Forelimb muscle (tissue), 1 donor: ENCODE data around the gene ADARB1. TPM values are rescaled to one million over a fixed set of nuclear protein-coding genes. Genes with fewer than 3 reads are reported as not detected.

Experiments used
- DNase-seq: peaks from one replicate; pipeline ENCODE4 v3.0.0-alpha.2; 2013; ENCODE audit warnings: low read depth
- polyA plus RNA-seq: library from polyadenylated mRNA; unstranded; fragments of 120-200 nt; gene quantifications from one replicate; pipeline ENCODE4 v1.2.1, GENCODE V29; 2013; ENCODE audit not compliant: insufficient read length

Gene ADARB1
- polyA plus RNA-seq, 1 donor: 27.0 TPM

GRCh38 chr21:45250914-45251634 lies 176.7 kb downstream of the ADARB1 start:
- no peak for DNase-seq

GRCh38 chr21:45251635-45252447 lies 177.5 kb downstream of the ADARB1 start:
- no peak for DNase-seq

GRCh38 chr21:45252448-45252925 lies 178.1 kb downstream of the ADARB1 start:
- no peak for DNase-seq

GRCh38 chr21:45253180-45253579 lies 178.8 kb downstream of the ADARB1 start:
- no peak for DNase-seq

GRCh38 chr21:45253633-45254459 lies 179.5 kb downstream of the ADARB1 start:
- no peak for DNase-seq

GRCh38 chr21:45254460-45254930 lies 180.1 kb downstream of the ADARB1 start:
- DNase-seq: no peak

GRCh38 chr21:45255381-45256020 lies 181.1 kb downstream of the ADARB1 start:
- DNase-seq: no peak

GRCh38 chr21:45256021-45256911 lies 181.9 kb downstream of the ADARB1 start:
- DNase-seq: no peak

GRCh38 chr21:45256912-45257672 lies 182.7 kb downstream of the ADARB1 start:
- DNase-seq: no peak

GRCh38 chr21:45257673-45258341 lies 183.4 kb downstream of the ADARB1 start:
- no peak for DNase-seq

GRCh38 chr21:45258466-45258865 lies 184.1 kb downstream of the ADARB1 start:
- no peak for DNase-seq

- DNase-seq: no peak
Measured at GRCh38 chr21:45259206-45259840, 184.9 kb downstream of the ADARB1 start.

GRCh38 chr21:45260191-45260825 lies 185.9 kb downstream of the ADARB1 start:
- DNase-seq: no peak

GRCh38 chr21:45261093-45261492 lies 186.7 kb downstream of the ADARB1 start:
- DNase-seq: no peak

GRCh38 chr21:45262041-45262581 lies 187.7 kb downstream of the ADARB1 start:
- no peak for DNase-seq

GRCh38 chr21:45262616-45263015 lies 188.2 kb downstream of the ADARB1 start:
- no peak for DNase-seq

- no peak for DNase-seq
Measured at GRCh38 chr21:45263534-45263933, 189.2 kb downstream of the ADARB1 start.
